GM10248 (cell line): ENCODE results near the gene LCORL.
"Not testable (repeated sequence)": the region's sequence is repeated elsewhere in the genome, so short reads cannot be mapped to it uniquely, and the experiment has no call there.

Source experiments
- CTCF ChIA-PET: fragments of 300-600 bp; sonication (Branson Sonifier 250); formaldehyde crosslinking; extraction: SDS; loops from one replicate; lab custom pipeline; 2021; ENCODE audit warnings: antibody characterized with exemption; lab: Yijun Ruan, JAX
- POLR2A ChIA-PET: fragments of 350-650 bp; sonication (Branson Sonifier 250); formaldehyde crosslinking; extraction: SDS; loops from one replicate; lab custom pipeline; 2020; ENCODE audit warnings: antibody characterized with exemption; lab: Yijun Ruan, JAX
- DNase-seq: peaks from one replicate; pipeline ENCODE4 v3.0.0; 2012; ENCODE audit errors: extremely low spot score
- CTCF ChIP-seq: IDR thresholded peaks from 2 replicates; pipeline ENCODE4 v1.5.1; 2012; ENCODE audit warnings: mild to moderate bottlenecking, low read depth; ENCODE audit errors: extremely low read depth, missing control alignments, control extremely low read depth

Gene LCORL

GRCh38 chr4:17867276-17867675 is 154.3 kb downstream of the LCORL start:
- ChIA-PET POLR2A (interaction anchor here (0.7 kb wide), 1 partner anchor 144 kb away, joined by 9 read pairs; no protein-coding TSS in a partner anchor), CTCF (interaction anchor here (1.4 kb wide), 1 partner anchor 50 kb away, joined by 3 read pairs; no protein-coding TSS in a partner anchor)
- no peak for TF ChIP-seq CTCF
- no peak for DNase-seq

GRCh38 chr4:17866810-17867209 is 154.7 kb downstream of the LCORL start:
- CTCF ChIA-PET, result interaction anchor here (1.4 kb wide), 1 partner anchor 50 kb away, joined by 3 read pairs; no protein-coding TSS in a partner anchor
- POLR2A ChIA-PET, result interaction anchor here (0.7 kb wide), 1 partner anchor 143 kb away, joined by 9 read pairs; no protein-coding TSS in a partner anchor
- TF ChIP-seq CTCF, result no peak
- DNase-seq, result no peak

- CTCF ChIA-PET, result interaction anchor here (1.4 kb wide), 1 partner anchor 49 kb away, joined by 3 read pairs; no protein-coding TSS in a partner anchor
- no peak for DNase-seq
- POLR2A ChIA-PET, result no interaction called here
- no peak for TF ChIP-seq CTCF
Observed at GRCh38 chr4:17865866-17866363, 155.6 kb downstream of the LCORL start.

- POLR2A ChIA-PET, DNase-seq: not testable (repeated sequence)
- CTCF ChIA-PET, result interaction anchor here (0.9 kb wide), 1 partner anchor 13 kb away, joined by 3 read pairs; no protein-coding TSS in a partner anchor
Observed at GRCh38 chr4:17861906-17862305, 159.6 kb downstream of the LCORL start.

- POLR2A ChIA-PET, result no interaction called here
- TF ChIP-seq CTCF, result no peak
Observed at GRCh38 chr4:17859793-17860406, 161.7 kb downstream of the LCORL start.

GRCh38 chr4:17854036-17854435 is 167.5 kb downstream of the LCORL start:
- no peak for TF ChIP-seq CTCF
- POLR2A ChIA-PET, result no interaction called here
- no peak for DNase-seq
- CTCF ChIA-PET, result interaction anchor here (0.7 to 0.8 kb wide), 2 partner anchors 18 to 37 kb away, joined by 3 to 4 read pairs; no protein-coding TSS in a partner anchor

More at GRCh38 chr4:17859793-17860406, 161.7 kb downstream of the LCORL start:
- no peak for DNase-seq
- CTCF ChIA-PET, result no interaction called here

DNA sequence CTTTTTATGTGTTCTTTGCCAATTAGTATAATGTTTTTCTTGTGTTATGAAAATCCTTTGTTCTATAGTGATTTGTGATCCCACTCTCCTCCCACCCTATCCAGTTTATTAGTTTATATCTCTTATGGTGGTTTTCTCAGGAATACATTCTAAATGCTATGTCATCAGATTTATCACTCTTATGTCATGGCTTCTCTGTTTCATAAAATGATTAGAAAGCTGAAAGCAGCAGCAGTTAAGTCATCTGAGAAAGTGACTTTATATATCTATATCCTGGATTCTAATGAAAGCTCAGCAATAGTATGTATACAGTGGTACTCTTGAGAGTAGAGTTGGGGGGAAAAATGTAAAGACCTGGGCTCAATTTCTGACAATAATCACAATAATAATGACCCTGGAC is 169.6 kb downstream of the LCORL start:
- CTCF ChIA-PET, result interaction anchor here (0.9 to 1.5 kb wide), 3 partner anchors 9 to 35 kb away, joined by 3 to 4 read pairs (median 4); no protein-coding TSS in a partner anchor
- DNase-seq, result no peak
- no peak for TF ChIP-seq CTCF
- POLR2A ChIA-PET, result no interaction called here

DNA sequence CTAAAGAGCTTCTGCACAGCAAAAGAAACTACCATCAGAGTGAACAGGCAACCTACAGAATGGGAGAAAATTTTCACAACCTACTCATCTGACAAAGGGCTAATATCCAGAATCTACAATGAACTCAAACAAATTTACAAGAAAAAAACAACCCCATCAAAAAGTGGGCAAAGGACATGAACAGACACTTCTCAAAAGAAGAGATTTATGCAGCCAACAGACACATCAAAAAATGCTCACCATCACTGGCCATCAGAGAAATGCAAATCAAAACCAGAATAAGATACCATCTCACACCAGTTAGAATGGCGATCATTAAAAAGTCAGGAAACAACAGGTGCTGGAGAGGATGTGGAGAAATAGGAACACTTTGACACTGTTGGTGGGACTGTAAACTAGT is 171.3 kb downstream of the LCORL start:
- CTCF ChIA-PET, DNase-seq, POLR2A ChIA-PET: not testable (repeated sequence)
